ENCODE results near the gene MAGI2. TPM values are rescaled to one million over a fixed set of nuclear protein-coding genes. Genes with fewer than 3 reads are reported as not detected.

MAGI2 gene
- total RNA-seq, 1 donor from 2014 or later = 13.3 TPM

DNA sequence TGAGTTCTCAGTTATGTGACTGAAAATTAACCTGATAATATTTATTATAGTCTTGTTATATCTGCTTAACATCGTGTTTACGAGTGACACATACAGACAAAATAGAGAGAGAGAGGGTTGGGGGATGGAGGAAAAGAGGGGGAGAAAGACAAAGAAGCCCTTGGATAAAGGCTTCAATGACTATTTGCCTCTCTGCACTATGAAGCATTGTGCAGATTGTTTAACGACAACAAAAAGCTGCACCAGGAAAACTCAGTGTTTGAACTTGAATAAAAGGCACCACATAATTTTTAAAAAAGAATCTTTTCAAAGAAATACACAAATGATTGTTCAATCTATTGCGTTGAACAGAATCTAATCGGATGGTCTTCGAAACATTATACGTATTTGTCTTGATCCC, 27.8 kb downstream of the MAGI2 start:
- H3K9me3 Mint-ChIP-seq = no peaks in the 10 kb centered on the region
- H3K27ac Mint-ChIP-seq = no peak overlapping the region
- no peak for DNase-seq (ENCODE audit: extremely low spot score, unreplicated experiment)
- H3K36me3 Mint-ChIP-seq = no peaks in the 10 kb centered on the region
- no peak overlapping the region for H3K4me3 Mint-ChIP-seq
- TF ChIP-seq, protein P1, sequence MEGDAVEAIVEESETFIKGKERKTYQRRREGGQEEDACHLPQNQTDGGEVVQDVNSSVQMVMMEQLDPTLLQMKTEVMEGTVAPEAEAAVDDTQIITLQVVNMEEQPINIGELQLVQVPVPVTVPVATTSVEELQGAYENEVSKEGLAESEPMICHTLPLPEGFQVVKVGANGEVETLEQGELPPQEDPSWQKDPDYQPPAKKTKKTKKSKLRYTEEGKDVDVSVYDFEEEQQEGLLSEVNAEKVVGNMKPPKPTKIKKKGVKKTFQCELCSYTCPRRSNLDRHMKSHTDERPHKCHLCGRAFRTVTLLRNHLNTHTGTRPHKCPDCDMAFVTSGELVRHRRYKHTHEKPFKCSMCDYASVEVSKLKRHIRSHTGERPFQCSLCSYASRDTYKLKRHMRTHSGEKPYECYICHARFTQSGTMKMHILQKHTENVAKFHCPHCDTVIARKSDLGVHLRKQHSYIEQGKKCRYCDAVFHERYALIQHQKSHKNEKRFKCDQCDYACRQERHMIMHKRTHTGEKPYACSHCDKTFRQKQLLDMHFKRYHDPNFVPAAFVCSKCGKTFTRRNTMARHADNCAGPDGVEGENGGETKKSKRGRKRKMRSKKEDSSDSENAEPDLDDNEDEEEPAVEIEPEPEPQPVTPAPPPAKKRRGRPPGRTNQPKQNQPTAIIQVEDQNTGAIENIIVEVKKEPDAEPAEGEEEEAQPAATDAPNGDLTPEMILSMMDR (conservative IDR thresholded peaks at IDR 0.05) = no peak
- H3K4me1 Mint-ChIP-seq (ENCODE audit: unreplicated experiment) = peaks cover 5% of the 10 kb centered on the region
- H3K27me3 Mint-ChIP-seq = no peaks in the 10 kb centered on the region

DNA sequence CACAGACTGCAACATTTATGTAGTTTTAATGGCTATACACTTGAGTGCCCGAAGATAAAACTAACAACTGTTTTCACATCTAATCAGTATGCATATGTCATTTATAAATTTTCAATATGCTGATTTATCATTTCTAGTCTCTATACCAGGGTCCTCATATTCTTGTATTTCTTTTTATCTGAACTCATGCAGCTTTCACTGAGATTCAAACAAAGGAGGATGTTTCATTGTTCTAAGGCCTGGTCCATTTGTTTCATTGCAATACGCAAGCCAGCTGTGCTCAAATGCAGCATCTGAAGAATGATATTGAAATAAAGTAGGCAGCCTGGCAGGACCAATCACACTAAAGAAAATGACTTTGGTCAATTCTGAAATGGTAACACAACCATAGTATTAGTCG, 31.7 kb downstream of the MAGI2 start:
- Mint-ChIP-seq H3K27me3 (no peaks in the 10 kb centered on the region), H3K36me3 (no peaks in the 10 kb centered on the region), H3K4me1 (ENCODE audit: unreplicated experiment) (peaks cover 8% of the 10 kb centered on the region), H3K4me3 (no peak overlapping the region), H3K9me3 (no peaks in the 10 kb centered on the region), H3K27ac (no peak overlapping the region)
- TF ChIP-seq, protein P1 (conservative IDR thresholded peaks at IDR 0.05) = no peak
- no peak for DNase-seq (ENCODE audit: extremely low spot score, unreplicated experiment)

DNA sequence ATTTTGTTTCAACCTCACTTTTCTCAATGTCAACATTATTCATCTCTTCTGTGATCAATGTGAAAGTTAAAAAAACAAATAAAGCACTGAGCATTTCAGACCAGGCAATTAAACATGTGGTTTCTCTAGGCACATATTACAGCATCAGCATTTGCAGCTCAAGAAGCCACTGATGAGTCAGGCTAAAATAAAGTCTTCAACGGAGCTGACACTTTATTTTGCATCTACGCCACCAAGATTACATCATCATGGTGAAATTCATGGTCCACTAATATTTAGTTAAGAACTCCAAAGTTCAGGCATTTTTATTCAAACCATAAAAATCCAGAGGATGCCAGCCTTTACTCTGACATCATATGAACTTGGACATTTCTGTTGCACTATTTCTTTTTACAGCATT, 33.0 kb downstream of the MAGI2 start:
- H3K36me3 Mint-ChIP-seq = no peaks in the 10 kb centered on the region
- no peak overlapping the region for H3K27ac Mint-ChIP-seq
- TF ChIP-seq, protein P1 (conservative IDR thresholded peaks at IDR 0.05) = no peak
- H3K27me3 Mint-ChIP-seq = no peaks in the 10 kb centered on the region
- H3K4me3 Mint-ChIP-seq = no peak overlapping the region
- peaks cover 8% of the 10 kb centered on the region for H3K4me1 Mint-ChIP-seq (ENCODE audit: unreplicated experiment)
- no peaks in the 10 kb centered on the region for H3K9me3 Mint-ChIP-seq
- no peak for DNase-seq (ENCODE audit: extremely low spot score, unreplicated experiment)

DNA sequence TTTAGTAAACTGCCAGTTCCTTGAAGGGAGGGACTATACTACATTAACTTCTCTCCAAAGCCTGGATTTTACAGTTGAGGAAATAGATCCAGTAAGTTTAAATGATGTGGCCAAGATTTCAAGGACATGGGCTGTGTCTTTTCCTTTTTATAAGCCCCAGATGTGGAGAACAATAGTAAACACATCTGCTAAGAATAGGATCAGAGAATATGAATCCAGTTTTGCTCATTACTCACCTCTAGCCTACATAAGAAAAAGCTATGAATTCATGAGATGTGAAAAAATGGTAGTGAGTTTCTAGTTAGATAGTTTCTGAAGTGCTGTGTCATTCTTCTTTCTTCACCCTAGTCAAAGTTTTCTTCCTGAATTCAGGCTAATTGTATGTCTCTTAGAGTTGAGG, 38.6 kb downstream of the MAGI2 start:
- peaks cover 2% of the 10 kb centered on the region for H3K4me1 Mint-ChIP-seq (ENCODE audit: unreplicated experiment)
- no peak for DNase-seq (ENCODE audit: extremely low spot score, unreplicated experiment)
- H3K4me3 Mint-ChIP-seq = no peak overlapping the region
- TF ChIP-seq, protein P1 (conservative IDR thresholded peaks at IDR 0.05) = no peak
- no peaks in the 10 kb centered on the region for H3K36me3 Mint-ChIP-seq
- peaks cover 3% of the 10 kb centered on the region for H3K9me3 Mint-ChIP-seq
- H3K27me3 Mint-ChIP-seq = no peaks in the 10 kb centered on the region
- H3K27ac Mint-ChIP-seq = no peak overlapping the region

DNA sequence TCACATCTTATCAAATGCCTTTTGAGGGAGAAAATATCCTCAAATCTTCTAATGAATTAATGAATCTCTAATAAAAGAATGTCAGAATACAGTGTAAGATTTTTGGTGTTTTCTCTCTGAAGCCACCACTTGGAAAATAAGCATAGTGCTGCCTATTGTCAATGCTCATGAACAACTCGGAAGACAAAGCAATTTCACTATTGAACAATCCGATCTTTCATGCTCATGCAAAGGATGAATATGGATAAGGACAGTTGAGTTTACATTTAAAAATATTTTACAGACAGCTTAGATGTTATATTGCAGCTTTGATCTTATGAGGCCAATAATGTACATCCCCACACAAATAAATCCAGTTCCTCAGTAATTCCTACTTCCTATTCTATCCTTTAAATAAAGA, 40.6 kb downstream of the MAGI2 start:
- no peak for DNase-seq (ENCODE audit: extremely low spot score, unreplicated experiment)
- no peaks in the 10 kb centered on the region for H3K36me3 Mint-ChIP-seq
- H3K4me3 Mint-ChIP-seq = no peak overlapping the region
- H3K27ac Mint-ChIP-seq = no peak overlapping the region
- no peaks in the 10 kb centered on the region for H3K4me1 Mint-ChIP-seq (ENCODE audit: unreplicated experiment)
- TF ChIP-seq, protein P1 (conservative IDR thresholded peaks at IDR 0.05) = no peak
- H3K27me3 Mint-ChIP-seq = no peaks in the 10 kb centered on the region
- peaks cover 3% of the 10 kb centered on the region for H3K9me3 Mint-ChIP-seq

DNA sequence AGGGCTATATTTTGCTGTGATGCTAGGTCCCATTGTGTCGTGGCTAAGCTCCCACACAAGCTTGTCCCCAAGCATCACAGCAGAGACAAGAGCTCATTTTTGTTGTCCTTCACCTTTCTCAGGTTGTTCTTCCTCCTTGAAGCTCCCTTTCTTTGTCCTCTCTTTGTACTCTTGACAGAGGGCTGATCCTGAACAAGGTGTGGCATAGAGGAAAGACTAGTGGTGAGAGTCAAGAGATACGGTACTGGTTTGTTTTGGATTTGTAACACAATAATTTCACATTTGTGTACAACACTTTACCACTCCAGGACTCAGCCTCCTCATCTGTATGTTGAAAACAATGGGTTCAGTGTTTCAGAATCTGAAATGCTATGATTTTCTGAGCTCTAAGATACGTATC, 41.0 kb downstream of the MAGI2 start:
- no peak overlapping the region for H3K4me3 Mint-ChIP-seq
- peaks cover 3% of the 10 kb centered on the region for H3K9me3 Mint-ChIP-seq
- H3K4me1 Mint-ChIP-seq (ENCODE audit: unreplicated experiment) = no peaks in the 10 kb centered on the region
- TF ChIP-seq, protein P1 (conservative IDR thresholded peaks at IDR 0.05) = no peak
- no peaks in the 10 kb centered on the region for H3K36me3 Mint-ChIP-seq
- no peak overlapping the region for H3K27ac Mint-ChIP-seq
- no peak for DNase-seq (ENCODE audit: extremely low spot score, unreplicated experiment)
- H3K27me3 Mint-ChIP-seq = no peaks in the 10 kb centered on the region
